ENCODE measurements around the gene PAPLN.

DNA sequence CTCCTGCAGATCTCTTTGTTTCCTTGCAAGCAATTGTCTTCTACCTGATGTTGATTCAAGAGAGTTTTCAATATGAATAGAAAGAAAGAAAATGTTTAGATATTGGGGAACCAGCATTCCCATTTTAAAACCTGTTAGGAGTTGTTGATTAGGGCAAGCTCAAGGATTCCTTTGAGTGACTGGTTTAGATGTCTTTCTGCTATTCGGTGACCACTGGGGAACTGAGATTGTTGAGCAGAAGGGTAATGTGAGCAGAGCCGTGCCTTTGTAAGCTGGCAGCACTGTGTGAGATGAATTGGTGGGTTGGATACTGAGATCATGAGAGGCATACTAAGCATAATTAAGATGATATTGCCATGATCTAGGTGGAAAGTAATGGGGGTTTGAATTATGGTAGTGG lies 39.1 kb upstream of the PAPLN start:
- no peak for TF ChIP-seq CTCF (IDR thresholded peaks at IDR 0.05; ENCODE audit: insufficient read depth, low read length, poor library complexity, severe bottlenecking)
- TF ChIP-seq EZH2phosphoT487 (conservative IDR thresholded peaks at IDR 0.05; ENCODE audit: low read length): no peak

All from SU-DHL-6 (cell line).